Mesendoderm (in vitro differentiated cells): Measurements from ENCODE around the gene ZNF670.

Experiments
- DNase-seq: peaks from one replicate; pipeline ENCODE4 v3.0.0; 2013
- H2AK5ac ChIP-seq: 2 replicates; pipeline ENCODE4 v1.6.1; 2013; ENCODE audit warnings: low read length, inconsistent platforms
- H2BK120ac ChIP-seq: 2 replicates; pipeline ENCODE4 v1.6.1; 2013; ENCODE audit warnings: low read depth, mild to moderate bottlenecking, low read length, moderate library complexity, mixed read lengths
- H2BK15ac ChIP-seq: replicated peaks from 2 replicates; pipeline ENCODE4 v1.6.1; 2013; ENCODE audit warnings: low read depth, mild to moderate bottlenecking, moderate library complexity
- H2BK5ac ChIP-seq: 2 replicates; pipeline ENCODE4 v1.6.1; 2013; ENCODE audit warnings: low read length, inconsistent platforms
- H3K18ac ChIP-seq: 2 replicates; pipeline ENCODE4 v1.6.1; 2013; ENCODE audit warnings: mild to moderate bottlenecking, low read length, mixed read lengths
- H3K23ac ChIP-seq: one replicate; pipeline ENCODE4 v1.6.1; 2013; ENCODE audit warnings: low read length
- H3K27ac ChIP-seq: 2 replicates; pipeline ENCODE4 v1.5.1; 2013; ENCODE audit warnings: low read depth, mild to moderate bottlenecking, inconsistent platforms, low read length, moderate library complexity
- H3K27me3 ChIP-seq: 2 replicates; pipeline ENCODE4 v1.6.1; 2013; ENCODE audit warnings: low read length, control low read depth, mild to moderate bottlenecking, inconsistent platforms; ENCODE audit not compliant: insufficient read depth, poor library complexity
- H3K36me3 ChIP-seq: 2 replicates; pipeline ENCODE4 v1.6.1; 2013; ENCODE audit warnings: low read length, inconsistent platforms; ENCODE audit not compliant: control insufficient read depth, insufficient read depth
- H3K4ac ChIP-seq: one replicate; pipeline ENCODE4 v1.6.1; 2013; ENCODE audit warnings: low read depth, mild to moderate bottlenecking, low read length, moderate library complexity
- H3K4me1 ChIP-seq: 2 replicates; pipeline ENCODE4 v1.6.1; 2013; ENCODE audit warnings: low read depth, low read length, inconsistent platforms; ENCODE audit not compliant: control insufficient read depth
- H3K4me2 ChIP-seq: 2 replicates; pipeline ENCODE4 v1.6.1; 2013; ENCODE audit warnings: low read length
- H3K4me3 ChIP-seq: 2 replicates; pipeline ENCODE4 v1.5.1; 2013; ENCODE audit warnings: mild to moderate bottlenecking, low read length
- H3K56ac ChIP-seq: one replicate; pipeline ENCODE4 v1.6.1; 2013; ENCODE audit warnings: low read length
- H3K79me1 ChIP-seq: 2 replicates; pipeline ENCODE4 v1.6.1; 2013; ENCODE audit warnings: low read length, inconsistent platforms
- H3K79me2 ChIP-seq: 2 replicates; pipeline ENCODE4 v1.6.1; 2013; ENCODE audit warnings: mild to moderate bottlenecking, low read length; ENCODE audit not compliant: control insufficient read depth, insufficient read depth
- H3K9ac ChIP-seq: 2 replicates; pipeline ENCODE4 v1.6.1; 2013; ENCODE audit warnings: low read length, inconsistent platforms
- H4K5ac ChIP-seq: one replicate; pipeline ENCODE4 v1.6.1; 2013; ENCODE audit warnings: low read length
- H4K8ac ChIP-seq: one replicate; pipeline ENCODE4 v1.6.1; 2013; ENCODE audit warnings: low read depth, mild to moderate bottlenecking, control low read depth, low read length, moderate library complexity
- WGBS: extraction: QIAGEN DNeasy Blood & Tissue Kit; methylation state at CpG from one replicate; pipeline ENCODE4 v1.1.7; 2013; ENCODE audit warnings: low lambda C conversion rate, missing lambda C conversion rate; ENCODE audit not compliant: insufficient coverage; ENCODE audit errors: extremely low coverage; 5-methylcytosine and 5-hydroxymethylcytosine counted together

Gene ZNF670

GRCh38 chr1:247114351-247115140 is 35.9 kb upstream of the ZNF670 start:
- Histone ChIP-seq H3K79me1 (no peaks in the 10 kb centered on the region), H2BK5ac (no peak overlapping the region), H3K23ac (no peak overlapping the region), H2BK120ac (no peak overlapping the region), H3K4me3 (no peak overlapping the region), H2BK15ac (no peak overlapping the region), H3K9ac (no peak overlapping the region), H3K4ac (no peak overlapping the region), H4K8ac (no peak overlapping the region), H3K27ac (no peak overlapping the region), H3K27me3 (peaks cover 5% of the 10 kb centered on the region), H3K36me3 (no peaks in the 10 kb centered on the region), H3K4me1 (no peaks in the 10 kb centered on the region), H3K79me2 (no peaks in the 10 kb centered on the region), H3K18ac (no peak overlapping the region), H2AK5ac (no peak overlapping the region), H4K5ac (no peak overlapping the region), H3K56ac (no peak overlapping the region), H3K4me2 (no peak overlapping the region)
- WGBS = no CpG with 5 or more reads among the region's 13 CpGs
- no peak for DNase-seq

GRCh38 chr1:247113733-247114271 is 35.2 kb upstream of the ZNF670 start:
- Histone ChIP-seq H3K56ac (no peak overlapping the region), H3K4ac (no peak overlapping the region), H4K8ac (no peak overlapping the region), H2BK15ac (no peak overlapping the region), H2BK120ac (no peak overlapping the region), H3K4me1 (no peaks in the 10 kb centered on the region), H3K36me3 (no peaks in the 10 kb centered on the region), H2BK5ac (no peak overlapping the region), H3K4me3 (no peak overlapping the region), H3K18ac (no peak overlapping the region), H3K23ac (no peak overlapping the region), H3K79me1 (no peaks in the 10 kb centered on the region), H3K79me2 (no peaks in the 10 kb centered on the region), H2AK5ac (no peak overlapping the region), H3K27me3 (peaks cover 5% of the 10 kb centered on the region), H3K4me2 (no peak overlapping the region), H3K9ac (no peak overlapping the region), H4K5ac (no peak overlapping the region), H3K27ac (no peak overlapping the region)
- DNase-seq = no peak
- no CpG with 5 or more reads among the region's 5 CpGs for WGBS

- no peak overlapping the region for H3K56ac ChIP-seq
- no peak overlapping the region for H4K5ac ChIP-seq
- no peak overlapping the region for H3K9ac ChIP-seq
- no peak overlapping the region for H3K27ac ChIP-seq
- no peaks in the 10 kb centered on the region for H3K4me1 ChIP-seq
- H2BK15ac ChIP-seq = no peak overlapping the region
- no peak overlapping the region for H2BK120ac ChIP-seq
- no peaks in the 10 kb centered on the region for H3K36me3 ChIP-seq
- H3K79me2 ChIP-seq = no peaks in the 10 kb centered on the region
- no peak overlapping the region for H3K4ac ChIP-seq
- peak; percentile 48 for DNase-seq
- no CpG with 5 or more reads among the region's 5 CpGs for WGBS
- H4K8ac ChIP-seq = no peak overlapping the region
- H3K79me1 ChIP-seq = no peaks in the 10 kb centered on the region
- no peak overlapping the region for H3K4me2 ChIP-seq
- H2AK5ac ChIP-seq = no peak overlapping the region
- H3K23ac ChIP-seq = no peak overlapping the region
- no peak overlapping the region for H2BK5ac ChIP-seq
- peaks cover 5% of the 10 kb centered on the region for H3K27me3 ChIP-seq
- H3K4me3 ChIP-seq = no peak overlapping the region
- H3K18ac ChIP-seq = no peak overlapping the region
Measured at GRCh38 chr1:247113094-247113497, 34.5 kb upstream of the ZNF670 start.

- no peaks in the 10 kb centered on the region for H3K79me2 ChIP-seq
- H3K4ac ChIP-seq = no peak overlapping the region
- H3K4me2 ChIP-seq = peak overlapping the region; percentile 33
- DNase-seq = no peak
- no peak overlapping the region for H2BK15ac ChIP-seq
- H3K56ac ChIP-seq = no peak overlapping the region
- H3K23ac ChIP-seq = no peak overlapping the region
- no peak overlapping the region for H2BK5ac ChIP-seq
- H3K27me3 ChIP-seq = peaks cover 5% of the 10 kb centered on the region
- no peak overlapping the region for H3K9ac ChIP-seq
- no peak overlapping the region for H2AK5ac ChIP-seq
- H4K5ac ChIP-seq = no peak overlapping the region
- no CpG with 5 or more reads among the region's 9 CpGs for WGBS
- H3K79me1 ChIP-seq = no peaks in the 10 kb centered on the region
- no peak overlapping the region for H3K18ac ChIP-seq
- no peaks in the 10 kb centered on the region for H3K36me3 ChIP-seq
- H3K4me3 ChIP-seq = no peak overlapping the region
- no peak overlapping the region for H2BK120ac ChIP-seq
- H4K8ac ChIP-seq = no peak overlapping the region
- no peak overlapping the region for H3K27ac ChIP-seq
- H3K4me1 ChIP-seq = no peaks in the 10 kb centered on the region
Measured at GRCh38 chr1:247112479-247112781, 33.8 kb upstream of the ZNF670 start.

GRCh38 chr1:247111700-247112478 is 33.3 kb upstream of the ZNF670 start:
- H3K4me2 ChIP-seq = peak overlapping the region; percentile 89
- no peaks in the 10 kb centered on the region for H3K79me2 ChIP-seq
- no peak overlapping the region for H3K18ac ChIP-seq
- no peak overlapping the region for H2BK120ac ChIP-seq
- no peak overlapping the region for H2BK15ac ChIP-seq
- no peak overlapping the region for H3K23ac ChIP-seq
- no CpG with 5 or more reads among the region's 78 CpGs for WGBS
- H4K5ac ChIP-seq = no peak overlapping the region
- H3K36me3 ChIP-seq = no peaks in the 10 kb centered on the region
- no peak overlapping the region for H4K8ac ChIP-seq
- peak; percentile 37 for DNase-seq
- peak overlapping the region; percentile 87 for H3K56ac ChIP-seq
- H2AK5ac ChIP-seq = no peak overlapping the region
- H3K4ac ChIP-seq = peak overlapping the region; percentile 38
- no peak overlapping the region for H2BK5ac ChIP-seq
- H3K4me1 ChIP-seq = no peaks in the 10 kb centered on the region
- H3K79me1 ChIP-seq = no peaks in the 10 kb centered on the region
- peak overlapping the region; percentile 18 for H3K4me3 ChIP-seq
- peak overlapping the region; percentile 50 for H3K9ac ChIP-seq
- no peak overlapping the region for H3K27ac ChIP-seq
- H3K27me3 ChIP-seq = peaks cover 5% of the 10 kb centered on the region
